Heart left ventricle (tissue), 13 donors: ENCODE measurements around the gene KCNAB2.

Source experiments
- POLR2A ChIP-seq, 2 donors: fragments of 450-650 bp; IDR thresholded peaks; one replicate each; pipeline ENCODE4 v1.6.1; 2017; ENCODE audit warnings: antibody characterized with exemption in 2 of 2, mild to moderate bottlenecking in 2 of 2, moderate library complexity in 2 of 2
- TF ChIP-seq, protein P1 (sequence below), 12 donors: fragments of 200-600 bp; sonication (generic) in 4 of 12; IDR thresholded peaks; one replicate each; pipeline versions ENCODE4 v1.5.0 to v1.8.0; 2018 to 2022; ENCODE audit warnings: antibody characterized with exemption in 12 of 12, mild to moderate bottlenecking in 5 of 12
- donor health status: ischemic (EF 13 %, LVEDD 7.1; RV severe dilation, severe dysfunction).
- donor health status: DM: no; HTN: yes; CAD: no.
- donor health status: DM: no; HTN: no; CAD: no.
- donor health status: ischemic (EF 25% LVEDD 6.9; RV normal size, moderate dysfunction).
- donor health status: ischemic (EF 25% LVEDD 5.7; RV mildly dilated, moderate dysfunction).
- donor health status: ischemic (EF 35%, LVEDD 5.7; RV mildly dilated, moderate dysfunction).
- donor health status: nonischemic (EF 11% LVEDD 7.7; RV severe dilation, severe dysfunction).
- donor health status: DM: yes; HTN: yes; CAD: no.
- donor health status: PGD.
- donor health status: ischemic (EF 29% LVEDD 5.4; RV normal size, mild dysfunction).
- donor health status: nonischemic (EF 23%, LVEDD 6.1; RV moderate dilation, normal function).

DNA sequence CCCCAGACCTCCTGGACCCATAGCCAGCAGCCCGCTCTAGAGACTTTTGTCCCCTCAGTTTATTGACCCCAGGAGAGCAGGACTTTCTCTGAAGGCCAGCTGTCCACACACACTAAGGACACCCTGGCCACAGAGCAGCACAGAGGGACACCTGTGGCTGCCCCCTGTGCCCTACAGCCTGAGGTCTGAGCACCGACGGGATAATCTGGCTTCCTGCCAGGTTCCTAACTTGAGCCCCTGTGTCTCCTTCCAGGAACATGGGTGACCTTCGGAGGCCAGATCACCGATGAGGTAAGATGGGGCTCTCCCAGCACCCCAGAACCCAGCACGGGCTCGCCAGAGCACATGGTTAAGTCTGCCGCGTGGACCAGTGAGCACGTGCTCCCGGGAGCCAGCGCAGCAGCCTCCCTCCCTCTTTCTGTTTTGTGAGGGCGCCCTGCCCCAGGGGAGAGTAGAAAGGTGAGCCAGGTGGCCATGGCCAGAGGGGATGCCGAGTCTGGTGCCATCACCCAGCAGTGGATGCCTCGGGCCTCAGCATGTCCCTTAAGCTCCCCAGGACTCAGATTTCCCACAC, 27.9 kb downstream of the KCNAB2 start:
- no peak for TF ChIP-seq POLR2A (IDR thresholded peaks at IDR 0.05)
- TF ChIP-seq, protein P1, sequence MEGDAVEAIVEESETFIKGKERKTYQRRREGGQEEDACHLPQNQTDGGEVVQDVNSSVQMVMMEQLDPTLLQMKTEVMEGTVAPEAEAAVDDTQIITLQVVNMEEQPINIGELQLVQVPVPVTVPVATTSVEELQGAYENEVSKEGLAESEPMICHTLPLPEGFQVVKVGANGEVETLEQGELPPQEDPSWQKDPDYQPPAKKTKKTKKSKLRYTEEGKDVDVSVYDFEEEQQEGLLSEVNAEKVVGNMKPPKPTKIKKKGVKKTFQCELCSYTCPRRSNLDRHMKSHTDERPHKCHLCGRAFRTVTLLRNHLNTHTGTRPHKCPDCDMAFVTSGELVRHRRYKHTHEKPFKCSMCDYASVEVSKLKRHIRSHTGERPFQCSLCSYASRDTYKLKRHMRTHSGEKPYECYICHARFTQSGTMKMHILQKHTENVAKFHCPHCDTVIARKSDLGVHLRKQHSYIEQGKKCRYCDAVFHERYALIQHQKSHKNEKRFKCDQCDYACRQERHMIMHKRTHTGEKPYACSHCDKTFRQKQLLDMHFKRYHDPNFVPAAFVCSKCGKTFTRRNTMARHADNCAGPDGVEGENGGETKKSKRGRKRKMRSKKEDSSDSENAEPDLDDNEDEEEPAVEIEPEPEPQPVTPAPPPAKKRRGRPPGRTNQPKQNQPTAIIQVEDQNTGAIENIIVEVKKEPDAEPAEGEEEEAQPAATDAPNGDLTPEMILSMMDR (IDR thresholded peaks at IDR 0.05), result no peak
